TTC549 (cell line): ENCODE results near the gene LRCH1.
"Not testable (repeated sequence)": the region's sequence is repeated elsewhere in the genome, so short reads cannot be mapped to it uniquely, and the experiment has no call there.

Experiments
- FAIRE-seq: peaks from 2 replicates; lab custom pipeline; 2012; peaks lifted over from hg19 to GRCh38; lab: Jason Lieb, UNC

LRCH1 gene, protein sequence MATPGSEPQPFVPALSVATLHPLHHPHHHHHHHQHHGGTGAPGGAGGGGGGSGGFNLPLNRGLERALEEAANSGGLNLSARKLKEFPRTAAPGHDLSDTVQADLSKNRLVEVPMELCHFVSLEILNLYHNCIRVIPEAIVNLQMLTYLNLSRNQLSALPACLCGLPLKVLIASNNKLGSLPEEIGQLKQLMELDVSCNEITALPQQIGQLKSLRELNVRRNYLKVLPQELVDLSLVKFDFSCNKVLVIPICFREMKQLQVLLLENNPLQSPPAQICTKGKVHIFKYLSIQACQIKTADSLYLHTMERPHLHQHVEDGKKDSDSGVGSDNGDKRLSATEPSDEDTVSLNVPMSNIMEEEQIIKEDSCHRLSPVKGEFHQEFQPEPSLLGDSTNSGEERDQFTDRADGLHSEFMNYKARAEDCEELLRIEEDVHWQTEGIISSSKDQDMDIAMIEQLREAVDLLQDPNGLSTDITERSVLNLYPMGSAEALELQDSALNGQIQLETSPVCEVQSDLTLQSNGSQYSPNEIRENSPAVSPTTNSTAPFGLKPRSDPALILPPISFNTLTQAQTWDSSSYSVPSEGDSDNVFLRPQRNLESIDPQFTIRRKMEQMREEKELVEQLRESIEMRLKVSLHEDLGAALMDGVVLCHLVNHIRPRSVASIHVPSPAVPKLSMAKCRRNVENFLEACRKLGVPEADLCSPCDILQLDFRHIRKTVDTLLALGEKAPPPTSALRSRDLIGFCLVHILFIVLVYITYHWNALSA

DNA sequence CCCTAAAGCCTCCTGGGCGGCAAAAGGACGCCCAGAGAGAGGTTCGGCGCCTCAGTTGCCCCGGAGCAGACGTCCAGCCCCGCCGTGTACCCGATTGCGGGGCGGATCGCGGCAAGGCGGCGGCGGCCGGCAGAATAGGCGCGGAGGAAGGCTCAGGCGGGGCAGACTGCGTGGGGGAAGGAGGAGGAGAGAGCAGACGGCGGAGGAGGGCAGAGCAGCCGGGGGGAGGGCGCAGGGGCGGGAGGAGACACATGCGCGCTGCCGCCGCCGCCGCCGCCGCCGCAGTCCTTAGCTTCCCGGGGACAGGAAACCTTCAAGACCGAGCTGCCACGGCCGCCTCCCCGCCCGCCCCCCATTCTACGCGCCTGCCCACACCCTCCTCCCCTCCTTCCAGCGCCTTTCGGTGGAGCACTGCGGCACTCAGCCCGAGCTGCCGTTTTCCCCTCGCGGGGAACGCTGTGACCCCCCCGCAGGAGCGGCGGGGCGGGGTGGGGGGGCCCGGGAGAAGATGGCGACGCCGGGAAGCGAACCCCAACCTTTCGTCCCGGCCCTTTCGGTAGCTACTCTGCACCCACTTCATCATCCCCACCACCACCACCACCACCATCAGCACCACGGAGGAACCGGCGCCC is at the start of gene LRCH1:
LRCH1 (plus strand) TSS at position 282 of the 632 bp plus-strand sequence; CDS start at position 509, 227 bp downstream.
- no peak for FAIRE-seq

DNA sequence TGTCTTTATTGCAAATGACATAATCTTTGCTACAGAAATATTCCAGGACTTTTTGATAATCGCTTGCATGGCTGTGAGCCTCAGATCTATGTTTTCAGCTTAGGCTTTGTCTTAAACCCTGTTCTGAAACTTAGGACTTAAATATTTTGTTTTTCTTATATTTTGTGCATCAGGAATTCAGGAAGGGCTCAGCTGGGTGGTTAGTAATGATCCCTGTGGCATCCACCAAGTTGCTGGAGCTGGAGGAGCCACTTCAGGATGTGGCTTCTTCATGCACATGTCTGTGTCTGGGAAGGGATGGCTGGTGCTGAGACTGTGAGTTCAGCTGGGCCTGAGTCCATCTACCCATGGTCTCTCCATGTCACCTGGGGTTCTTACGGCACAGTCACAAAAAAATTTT is 48.9 kb upstream of the LRCH1 start:
- no peak for FAIRE-seq

DNA sequence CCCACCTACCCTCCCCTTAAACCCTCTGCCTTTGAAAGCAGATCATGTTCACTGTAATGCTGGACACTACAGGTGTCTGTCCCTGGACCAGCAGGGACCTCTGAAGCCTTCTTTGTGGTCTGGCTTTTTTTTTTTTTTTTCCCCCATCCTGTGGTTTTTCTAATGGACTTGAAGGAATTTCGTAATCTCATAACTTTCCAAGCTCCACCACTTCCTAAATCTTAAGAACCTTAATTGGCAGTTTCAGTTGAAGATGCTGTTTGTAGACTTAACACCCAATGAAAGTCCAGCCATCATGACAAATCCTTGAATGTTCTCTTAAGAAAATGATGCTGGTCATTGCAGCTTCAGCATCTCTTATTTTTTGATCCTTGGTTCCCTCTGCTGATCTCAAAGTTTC is 45.0 kb upstream of the LRCH1 start:
- no peak for FAIRE-seq

DNA sequence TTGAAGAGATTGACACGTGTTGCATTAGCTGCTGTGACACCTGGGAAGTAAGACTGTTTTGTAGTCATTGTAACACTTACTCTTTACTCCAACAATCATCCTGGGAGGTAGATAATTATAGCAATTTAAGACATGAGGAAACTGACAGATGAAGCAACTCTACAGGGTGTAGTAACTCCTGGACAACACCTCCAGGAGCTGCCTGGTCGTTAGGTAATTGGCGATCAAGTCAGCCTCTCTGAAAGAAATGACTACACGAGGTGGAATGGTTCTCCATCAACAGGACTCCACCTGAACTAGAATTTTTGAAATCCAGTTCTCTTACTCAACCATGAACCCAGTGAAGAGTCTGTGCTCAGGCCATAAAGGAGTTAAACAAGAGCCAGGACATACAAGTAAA is 43.0 kb upstream of the LRCH1 start:
- FAIRE-seq, result no peak

DNA sequence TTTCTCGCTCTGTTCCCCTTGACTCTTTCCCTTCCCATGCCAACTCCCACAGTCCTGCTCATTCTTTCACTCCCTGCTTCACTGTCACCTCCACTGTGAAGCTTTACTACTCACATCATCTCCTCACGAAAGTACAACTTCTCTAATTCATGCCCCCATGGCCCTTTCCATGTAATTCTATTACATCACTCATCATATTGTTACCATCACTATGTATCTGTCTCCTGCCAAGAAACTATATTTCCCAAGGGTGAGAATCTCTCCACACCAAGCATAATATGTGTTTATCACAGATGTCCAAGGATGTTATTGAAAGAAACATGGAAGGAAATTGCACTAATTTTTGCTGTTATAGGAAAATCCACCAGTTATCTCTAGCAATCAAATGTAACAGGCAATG is 37.2 kb upstream of the LRCH1 start:
- FAIRE-seq, result no peak

DNA sequence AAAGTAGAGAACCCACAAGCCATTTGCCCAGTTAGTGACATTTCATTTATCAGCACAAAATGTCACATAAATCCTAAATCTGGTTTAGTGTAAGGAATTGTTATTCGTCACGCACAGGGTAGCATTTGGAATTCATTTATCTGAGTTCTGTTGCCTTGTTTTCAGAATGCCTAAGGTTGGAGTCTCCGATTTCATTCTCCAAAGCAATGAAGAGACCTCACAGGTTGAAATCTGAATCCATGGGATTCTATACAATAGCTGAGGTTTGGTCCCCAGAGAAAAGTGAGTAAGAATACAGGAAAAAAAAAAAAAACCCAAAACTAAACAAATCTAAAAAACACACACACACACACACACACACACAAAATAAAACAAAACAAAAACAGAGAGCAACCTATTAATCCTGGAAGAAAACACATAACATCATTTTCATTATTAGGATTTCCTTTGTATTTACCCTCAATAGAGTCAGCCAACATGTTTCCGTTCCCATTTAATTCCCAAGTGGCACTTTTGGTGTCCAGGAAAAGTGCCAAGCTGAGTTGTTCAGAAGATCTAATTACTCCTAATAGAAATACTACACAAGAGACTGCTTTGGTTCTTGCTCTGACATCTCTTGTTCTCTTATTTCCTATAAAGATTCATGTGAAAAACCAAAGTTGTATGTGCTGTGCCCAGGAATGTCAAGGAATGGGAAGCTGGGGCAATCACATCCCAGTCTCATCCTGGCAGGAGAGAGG is 36.2 kb upstream of the LRCH1 start:
- no peak for FAIRE-seq

DNA sequence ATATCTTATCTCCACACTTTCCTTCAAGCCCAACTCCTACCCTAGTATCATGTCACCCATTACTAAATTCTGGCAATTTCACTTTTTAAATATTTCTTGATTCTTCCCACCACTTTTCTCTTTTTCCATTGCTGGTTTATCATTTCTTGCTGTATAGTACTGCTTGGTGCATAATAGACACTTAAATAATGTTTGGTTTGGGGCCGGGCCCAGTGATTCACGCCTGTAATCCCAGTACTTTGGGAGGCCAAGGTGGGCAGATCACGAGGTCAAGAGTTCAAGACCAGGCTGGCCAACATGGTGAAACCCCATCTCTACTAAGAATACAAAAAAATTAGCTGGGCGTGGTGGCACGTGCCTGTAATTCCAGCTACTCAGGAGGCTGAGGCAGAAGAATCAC is 35.2 kb upstream of the LRCH1 start:
- not testable (repeated sequence) for FAIRE-seq

DNA sequence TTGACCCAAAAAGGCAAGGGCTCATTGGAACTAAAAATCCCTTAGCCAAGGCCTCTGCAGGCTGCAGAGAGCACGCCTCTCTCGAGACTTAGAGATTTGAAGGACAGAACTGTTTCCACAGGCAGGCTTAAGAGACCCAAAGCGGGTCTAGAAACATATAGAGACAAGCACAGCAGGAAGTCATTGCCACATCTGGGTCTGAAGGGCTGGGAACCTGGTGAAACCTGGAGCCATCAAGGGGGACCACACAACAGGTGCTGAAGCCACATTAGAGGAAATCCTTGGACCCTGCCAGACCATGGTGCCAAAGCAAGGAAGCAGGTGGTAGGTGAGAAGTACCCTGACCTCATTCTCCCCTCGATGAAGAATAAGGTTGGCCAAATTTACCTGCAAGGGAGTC is 33.8 kb upstream of the LRCH1 start:
- FAIRE-seq, result no peak

DNA sequence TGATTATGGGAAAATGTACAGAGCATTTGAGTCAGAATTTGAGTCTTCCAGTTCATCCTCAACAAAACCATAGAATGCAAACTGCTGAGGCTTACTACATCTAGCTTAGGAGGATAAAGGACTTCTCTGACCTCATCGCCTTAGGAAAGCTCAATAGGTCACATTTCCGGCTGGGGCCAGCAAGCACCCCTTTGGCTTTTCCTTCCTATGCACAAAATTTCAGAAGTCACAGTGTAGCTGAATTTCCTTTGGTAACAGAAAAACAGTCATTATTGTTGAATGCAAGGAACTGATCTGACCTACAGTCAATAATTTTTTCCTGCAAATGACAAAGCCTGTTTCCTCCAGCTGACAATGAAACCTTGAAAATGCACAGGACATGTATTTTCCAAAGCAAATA is 32.8 kb upstream of the LRCH1 start:
- no peak for FAIRE-seq

DNA sequence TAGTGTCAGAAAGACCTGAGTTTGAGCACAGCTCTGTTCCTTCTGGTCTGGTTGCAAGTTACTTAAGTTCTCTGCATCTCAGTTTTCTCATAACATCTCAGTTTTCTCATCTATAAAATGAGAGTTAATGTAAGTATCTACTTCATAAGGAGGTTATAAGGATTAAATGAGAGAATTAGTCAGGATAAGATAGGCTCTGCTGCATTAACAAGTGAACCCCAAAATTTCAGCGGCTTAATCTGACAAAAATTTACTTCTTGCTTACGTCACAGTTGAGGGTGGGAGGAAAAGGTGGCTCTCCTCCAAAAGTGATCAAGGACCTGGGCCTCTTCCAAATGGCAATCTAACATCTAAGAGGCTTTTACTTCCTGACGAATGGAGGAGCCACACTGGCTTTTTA is 31.5 kb upstream of the LRCH1 start:
- FAIRE-seq, result no peak

DNA sequence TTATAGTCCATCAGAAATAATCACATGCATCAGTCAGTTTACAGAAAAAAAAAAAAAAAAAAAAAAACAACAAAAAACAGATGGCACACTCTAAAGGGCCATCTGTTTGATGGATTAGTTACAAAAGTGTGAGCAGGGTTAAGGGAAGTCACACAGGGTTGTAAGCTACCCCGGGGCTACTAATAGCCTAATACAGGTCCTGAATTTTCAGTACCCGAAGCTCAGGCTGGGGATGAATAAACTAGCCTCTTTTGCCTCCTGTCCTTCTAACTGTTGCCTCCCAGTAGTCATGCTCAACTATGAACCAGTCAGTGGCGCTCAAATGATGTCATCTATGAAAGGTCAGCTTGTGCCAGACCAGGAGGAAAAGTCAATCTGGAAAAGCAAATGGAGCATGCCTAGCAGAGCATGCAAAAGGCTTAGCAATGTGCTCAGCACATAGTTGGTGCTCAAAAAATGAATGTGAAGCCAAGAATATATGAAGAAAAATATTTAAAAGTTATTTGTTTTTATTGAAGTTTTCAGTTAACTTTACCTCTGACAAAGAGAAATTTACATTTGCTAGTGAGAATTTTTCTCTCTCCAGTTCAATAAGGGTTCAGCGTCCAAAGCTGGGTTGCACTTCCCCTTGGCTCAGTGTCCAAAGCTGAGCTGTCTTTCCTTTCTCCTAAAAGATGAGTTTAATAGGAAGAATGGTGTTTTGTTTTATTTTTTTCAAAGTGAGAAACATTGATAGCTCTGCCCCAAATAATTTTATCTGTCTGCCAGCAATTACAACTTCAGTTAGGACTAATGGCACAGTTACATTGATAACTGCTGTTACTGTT is 30.8 kb upstream of the LRCH1 start:
- FAIRE-seq, result no peak

DNA sequence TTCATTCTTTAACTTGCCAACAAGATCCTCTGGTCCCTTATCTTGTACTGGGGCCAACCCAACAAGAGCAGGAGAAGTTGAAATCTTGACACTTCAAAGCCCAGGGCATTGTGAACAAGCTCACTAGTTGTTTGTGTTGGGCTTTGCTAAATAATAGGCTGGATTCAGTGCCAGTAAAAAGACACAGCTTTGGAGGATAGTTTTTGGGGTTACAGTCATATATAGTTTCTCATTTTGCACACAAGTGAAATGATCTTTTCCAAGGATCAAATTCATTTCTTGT is 30.3 kb upstream of the LRCH1 start:
- FAIRE-seq, result no peak

DNA sequence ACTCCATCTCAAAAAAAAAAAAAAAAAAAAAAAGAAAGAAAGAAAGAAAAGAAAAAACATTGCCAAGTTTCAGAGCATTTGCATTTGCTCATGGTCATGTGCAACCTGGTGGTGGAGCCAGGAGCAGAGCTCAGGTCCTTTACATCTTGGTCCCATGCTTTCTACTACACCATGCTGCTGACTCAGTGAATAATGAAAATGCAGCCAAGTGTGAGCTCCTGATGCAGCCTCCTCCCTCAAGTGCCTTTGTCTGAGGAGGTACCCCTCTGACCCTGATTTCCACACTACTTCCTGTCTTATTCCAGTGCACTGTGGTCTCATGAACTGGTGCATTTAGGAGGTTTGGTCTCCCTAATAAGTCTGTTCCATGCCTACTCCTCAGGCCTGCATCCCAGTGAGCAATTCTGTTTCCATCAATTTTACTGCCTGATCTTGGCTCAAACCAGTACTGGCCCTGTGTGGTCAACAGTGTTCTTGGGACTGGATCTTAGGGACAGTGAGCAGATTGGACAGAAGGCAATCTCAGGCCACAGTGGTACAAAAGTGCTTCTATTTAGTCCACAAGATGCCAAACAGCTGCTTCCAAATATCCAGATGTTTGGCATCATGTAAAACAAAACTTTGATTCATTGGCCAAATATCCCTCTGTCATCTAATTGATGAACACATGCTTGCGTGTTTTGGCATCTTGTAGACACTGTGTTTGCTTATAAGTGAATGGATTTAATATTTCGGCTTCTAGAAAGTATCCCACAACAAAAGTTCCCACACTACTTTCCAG is 28.8 kb upstream of the LRCH1 start:
- FAIRE-seq, result no peak

DNA sequence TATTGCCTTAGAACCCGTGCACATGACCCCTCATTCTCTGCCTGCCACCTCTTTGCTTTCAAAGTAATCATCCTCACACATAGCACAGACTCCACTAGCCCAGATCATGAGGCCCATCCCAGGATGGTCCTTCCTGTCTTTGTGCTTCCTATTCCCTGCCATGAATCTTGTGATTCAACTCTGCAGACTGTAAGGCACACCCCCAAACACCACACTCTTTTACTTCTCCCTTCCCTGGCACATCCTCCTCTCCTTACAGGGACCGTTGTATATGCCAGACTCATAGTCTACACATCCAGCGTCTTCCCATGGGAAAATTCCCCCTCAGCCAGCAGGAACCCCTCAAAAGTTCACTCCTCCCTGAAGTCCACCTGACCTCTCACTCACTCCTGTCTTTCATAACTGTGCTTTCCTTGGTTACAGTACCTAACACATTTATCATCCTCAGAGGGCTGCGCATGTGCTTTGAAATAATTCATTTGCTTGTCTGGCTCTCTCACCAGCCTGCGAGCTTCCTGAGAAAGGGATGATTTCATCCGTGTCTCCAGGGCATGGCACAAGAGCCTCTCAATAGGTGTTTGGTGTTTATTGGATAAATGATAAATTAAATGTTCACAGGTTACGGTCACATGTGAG is 26.8 kb upstream of the LRCH1 start:
- no peak for FAIRE-seq

DNA sequence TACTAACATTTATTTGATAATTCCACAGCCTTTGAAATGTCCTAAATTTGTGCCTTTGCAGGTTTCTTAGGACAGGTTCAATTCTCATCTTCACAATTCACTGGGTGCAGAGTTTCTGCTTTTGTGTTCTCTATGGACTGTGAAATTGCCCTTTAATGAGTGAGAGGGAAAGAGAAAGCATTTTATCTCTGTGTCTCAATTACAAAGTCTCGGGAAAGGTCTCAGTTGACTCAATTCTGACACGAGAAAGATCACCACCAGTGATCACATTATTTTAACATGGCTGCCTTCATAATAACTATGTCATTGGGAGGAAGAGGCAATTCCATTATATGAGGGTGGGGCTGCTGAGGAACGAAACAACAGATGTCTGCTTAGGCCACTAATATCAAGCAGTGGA is 26.2 kb upstream of the LRCH1 start:
- no peak for FAIRE-seq

DNA sequence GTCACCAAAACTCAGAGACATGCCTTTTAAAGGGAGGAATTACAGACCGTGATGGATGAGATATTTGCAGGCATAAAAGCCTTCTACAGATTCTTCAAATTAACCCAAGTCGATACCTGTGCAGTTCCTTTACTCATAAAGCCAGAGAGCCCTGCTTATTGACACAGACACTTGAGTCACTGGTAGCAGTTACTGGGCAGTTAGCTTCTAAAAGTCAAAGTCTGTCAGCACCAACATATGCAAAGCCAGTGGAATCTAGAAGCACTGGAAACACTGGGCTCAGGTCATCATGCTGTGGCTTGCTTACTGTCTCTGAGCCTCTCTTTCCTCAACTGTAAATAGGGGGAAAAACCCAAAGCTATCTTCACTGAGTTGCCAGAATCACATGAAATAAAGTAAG is 25.7 kb upstream of the LRCH1 start:
- no peak for FAIRE-seq

DNA sequence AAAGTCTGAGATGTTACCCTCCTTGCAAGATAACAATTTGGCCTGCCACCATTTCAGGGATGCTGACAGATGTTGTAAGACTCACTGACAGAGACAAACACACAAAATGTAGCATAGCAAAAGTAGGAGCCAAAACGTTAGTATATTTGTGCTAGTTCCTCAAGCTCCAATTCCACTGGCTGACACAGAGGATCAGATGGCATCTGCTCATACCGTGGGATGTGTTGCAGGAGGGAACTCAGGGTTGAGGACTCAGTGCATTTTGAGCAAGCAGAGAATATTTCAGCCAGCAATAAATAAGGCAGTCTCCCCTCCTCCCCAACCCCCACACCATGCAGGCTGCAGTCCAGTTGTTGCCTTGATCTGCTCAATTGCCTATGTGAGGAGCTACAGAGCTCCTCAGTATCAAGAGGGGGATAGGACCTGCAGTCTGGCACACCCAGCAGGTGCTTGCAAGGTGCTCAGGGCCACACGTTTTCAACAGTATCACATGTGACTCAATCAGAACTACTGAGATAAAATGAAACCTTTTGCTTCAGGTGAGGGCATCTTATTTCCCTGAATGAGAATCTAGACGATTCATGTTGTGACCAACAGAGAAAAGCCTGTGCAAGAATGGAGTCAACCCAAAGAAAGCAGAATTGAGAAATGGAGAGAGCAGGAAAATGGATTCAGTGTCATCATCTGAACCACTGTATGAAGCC is 23.6 kb upstream of the LRCH1 start:
- FAIRE-seq, result no peak

DNA sequence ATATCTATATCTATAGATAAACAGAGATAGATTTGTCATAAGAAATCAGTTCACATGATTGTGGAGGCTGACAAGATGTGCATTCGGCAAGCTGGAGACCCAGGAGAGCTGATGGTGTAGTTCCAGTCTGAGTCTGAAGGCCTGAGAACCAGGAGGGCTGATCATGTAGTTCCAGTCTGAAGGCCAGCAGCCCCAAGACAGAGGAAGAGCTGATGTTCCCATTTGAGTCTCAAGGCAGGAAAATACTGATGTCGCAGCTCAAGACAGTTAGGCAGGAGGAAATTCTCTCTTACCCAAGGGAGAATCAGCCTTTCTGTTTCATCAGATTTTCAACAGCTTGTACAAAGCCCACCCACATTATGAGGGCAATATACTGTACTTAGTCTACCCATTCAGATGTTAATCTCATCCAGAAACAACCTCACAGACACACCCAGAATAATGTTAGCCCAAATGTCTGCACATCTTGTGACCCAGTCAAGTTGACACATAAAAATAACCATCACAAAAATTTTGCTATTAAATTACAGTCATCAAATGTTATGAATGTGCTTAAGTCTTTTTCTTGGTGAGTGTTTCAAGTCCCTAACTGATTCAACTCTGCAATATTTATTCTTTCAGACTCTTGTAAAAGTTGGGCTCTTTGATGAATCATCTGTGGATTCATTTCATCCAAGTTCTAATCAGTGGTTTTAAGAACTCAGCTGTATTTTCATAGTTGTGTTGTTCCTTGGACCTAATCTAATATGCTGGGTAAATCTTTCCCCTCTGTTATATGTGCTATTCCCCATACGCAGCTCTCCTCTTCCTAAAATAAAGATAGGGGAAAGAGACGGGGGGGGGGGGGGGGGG is 22.7 kb upstream of the LRCH1 start:
- no peak for FAIRE-seq

DNA sequence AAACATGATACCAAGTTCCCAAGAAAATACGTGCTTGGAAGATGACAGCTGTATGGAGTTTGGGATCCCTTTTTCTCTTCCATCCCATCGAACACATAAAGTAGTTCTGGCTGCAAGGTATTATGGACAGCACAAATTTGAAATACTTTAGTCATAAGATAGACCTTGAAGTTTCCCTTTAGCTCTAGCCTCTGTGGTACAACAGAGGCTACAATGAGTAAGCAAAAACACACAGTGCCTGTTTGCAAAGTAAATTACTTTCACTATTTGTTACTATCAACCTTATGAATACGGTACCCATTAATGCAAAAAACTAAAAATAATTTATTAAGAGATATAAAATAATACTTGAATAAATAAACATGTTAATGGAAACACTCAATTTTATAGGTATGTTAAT is 21.0 kb upstream of the LRCH1 start:
- FAIRE-seq, result no peak
